H9 (cell line): ENCODE measurements around the gene CDK5R2. TPM values are rescaled to one million over a fixed set of nuclear protein-coding genes. Genes with fewer than 3 reads are reported as not detected.

ENCODE experiments used
- DNase-seq: peaks from one replicate; pipeline ENCODE4 v3.0.0-alpha.2; 2017
- H2AFZ ChIP-seq: one replicate; pipeline ENCODE4 v1.6.1; 2013; ENCODE audit warnings: mild to moderate bottlenecking, low read length, control low read depth, moderate library complexity
- H2AK5ac ChIP-seq: 2 replicates; pipeline ENCODE4 v1.6.1; 2013; ENCODE audit warnings: low read length, control low read depth, mixed read lengths; ENCODE audit not compliant: insufficient read length
- H2BK120ac ChIP-seq: one replicate; pipeline ENCODE4 v1.6.1; 2013; ENCODE audit warnings: low read depth, mild to moderate bottlenecking, low read length, control low read depth, inconsistent platforms; ENCODE audit not compliant: poor library complexity, severe bottlenecking
- H2BK12ac ChIP-seq: 2 replicates; pipeline ENCODE4 v1.6.1; 2013; ENCODE audit warnings: low read length, control low read depth, mixed read lengths, low read depth; ENCODE audit not compliant: insufficient read length
- H2BK15ac ChIP-seq: 2 replicates; pipeline ENCODE4 v1.6.1; 2013; ENCODE audit warnings: low read depth, low read length, control low read depth
- H2BK20ac ChIP-seq: one replicate; pipeline ENCODE4 v1.6.1; 2013; ENCODE audit warnings: low read depth, mild to moderate bottlenecking, low read length, control low read depth, inconsistent platforms; ENCODE audit not compliant: poor library complexity, severe bottlenecking
- H2BK5ac ChIP-seq: 2 replicates; pipeline ENCODE4 v1.6.1; 2013; ENCODE audit warnings: low read length, control low read depth, mixed read lengths; ENCODE audit not compliant: insufficient read length
- H3K14ac ChIP-seq: 2 replicates; pipeline ENCODE4 v1.6.1; 2013; ENCODE audit warnings: low read length, control low read depth; ENCODE audit not compliant: insufficient read depth
- H3K18ac ChIP-seq: 2 replicates; pipeline ENCODE4 v1.6.1; 2013; ENCODE audit warnings: low read depth, mild to moderate bottlenecking, mixed read lengths, low read length, control low read depth; ENCODE audit not compliant: insufficient read length
- H3K23ac ChIP-seq: 2 replicates; pipeline ENCODE4 v1.6.1; 2013; ENCODE audit warnings: low read length, control low read depth, mixed read lengths, low read depth; ENCODE audit not compliant: insufficient read length
- H3K23me2 ChIP-seq: 2 replicates; pipeline ENCODE4 v1.6.1; 2013; ENCODE audit warnings: low read depth, mild to moderate bottlenecking, mixed read lengths, low read length, control low read depth; ENCODE audit not compliant: insufficient read length, poor library complexity, severe bottlenecking
- H3K27ac ChIP-seq: 2 replicates; pipeline ENCODE4 v1.5.1; 2013; ENCODE audit warnings: low read length, control low read depth, mixed read lengths, low read depth; ENCODE audit not compliant: insufficient read length
- H3K27me3 ChIP-seq: 2 replicates; pipeline ENCODE4 v1.6.1; 2013; ENCODE audit warnings: low read length, control low read depth, inconsistent platforms; ENCODE audit not compliant: insufficient read depth
- H3K4ac ChIP-seq: 2 replicates; pipeline ENCODE4 v1.6.1; 2013; ENCODE audit warnings: low read depth, mild to moderate bottlenecking, control low read depth, inconsistent platforms, low read length, moderate library complexity
- H3K4me1 ChIP-seq: 2 replicates; pipeline ENCODE4 v1.6.1; 2013; ENCODE audit warnings: low read length, control low read depth, inconsistent platforms; ENCODE audit not compliant: insufficient read depth
- H3K4me2 ChIP-seq: 2 replicates; pipeline ENCODE4 v1.6.1; 2013; ENCODE audit warnings: low read length, control low read depth, mixed read lengths; ENCODE audit not compliant: insufficient read length, insufficient read depth
- H3K56ac ChIP-seq: 2 replicates; pipeline ENCODE4 v1.6.1; 2013; ENCODE audit warnings: low read depth, mild to moderate bottlenecking, mixed read lengths, low read length, control low read depth; ENCODE audit not compliant: insufficient read length
- H3K79me1 ChIP-seq: 2 replicates; pipeline ENCODE4 v1.6.1; 2013; ENCODE audit warnings: low read depth, mild to moderate bottlenecking, moderate library complexity, low read length, control low read depth, inconsistent platforms; ENCODE audit not compliant: insufficient read depth, poor library complexity, severe bottlenecking
- H3K79me2 ChIP-seq: 2 replicates; pipeline ENCODE4 v1.6.1; 2013; ENCODE audit warnings: low read length, control low read depth, inconsistent platforms; ENCODE audit not compliant: insufficient read depth
- H3K9ac ChIP-seq: 2 replicates; pipeline ENCODE4 v1.6.1; 2013; ENCODE audit warnings: low read length, control low read depth, mixed read lengths; ENCODE audit not compliant: insufficient read length; ENCODE audit errors: extremely low read depth
- H3K9me3 ChIP-seq: one replicate; pipeline ENCODE4 v1.6.1; 2013; ENCODE audit warnings: low read depth, low read length, inconsistent platforms; ENCODE audit not compliant: control insufficient read depth
- H3T11ph ChIP-seq: one replicate; pipeline ENCODE4 v1.6.1; 2013; ENCODE audit warnings: mild to moderate bottlenecking, low read length, control low read depth, inconsistent platforms
- H4K20me1 ChIP-seq: one replicate; pipeline ENCODE4 v1.6.1; 2013; ENCODE audit not compliant: control insufficient read depth, insufficient read length, insufficient read depth
- H4K5ac ChIP-seq: 2 replicates; pipeline ENCODE4 v1.6.1; 2013; ENCODE audit warnings: low read depth, mild to moderate bottlenecking, mixed read lengths, low read length, control low read depth; ENCODE audit not compliant: insufficient read length
- H4K8ac ChIP-seq: replicated peaks from 2 replicates; pipeline ENCODE4 v1.6.1; 2013; ENCODE audit warnings: low read length, control low read depth, mixed read lengths, low read depth; ENCODE audit not compliant: insufficient read length
- H4K91ac ChIP-seq: 2 replicates; pipeline ENCODE4 v1.6.1; 2013; ENCODE audit warnings: low read depth, mild to moderate bottlenecking, moderate library complexity, mixed read lengths, low read length, control low read depth; ENCODE audit not compliant: insufficient read length
- H3K27ac Mint-ChIP-seq, 3 experiments: 2 replicates in 2 of 3; 3 replicates in 1 of 3; pipeline ENCODE4 v1.8.0; 2020 to 2021; ENCODE audit warnings: mixed read lengths in 3 of 3, mild to moderate bottlenecking in 1 of 3, moderate library complexity in 1 of 3
- H3K27me3 Mint-ChIP-seq: 2 replicates; pipeline ENCODE4 v1.8.0; 2021; ENCODE audit warnings: low read depth, mild to moderate bottlenecking, moderate library complexity, mixed read lengths
- H3K36me3 Mint-ChIP-seq, 3 experiments: 2 replicates in 2 of 3; 3 replicates in 1 of 3; pipeline ENCODE4 v1.8.0; 2020 to 2021; ENCODE audit warnings: low read depth in 3 of 3, mixed read lengths in 3 of 3; ENCODE audit not compliant: insufficient read depth in 1 of 3
- H3K4me1 Mint-ChIP-seq, 2 experiments: 2 replicates each; pipeline ENCODE4 v1.8.0; 2020; ENCODE audit warnings: mixed read lengths in 2 of 2
- H3K4me3 Mint-ChIP-seq, 2 experiments: 2 replicates in 1 of 2; 3 replicates in 1 of 2; pipeline ENCODE4 v1.8.0; 2020 to 2021; ENCODE audit warnings: mild to moderate bottlenecking in 2 of 2, mixed read lengths in 2 of 2, moderate library complexity in 1 of 2
- H3K9me3 Mint-ChIP-seq, 2 experiments: 2 replicates in 1 of 2; 3 replicates in 1 of 2; pipeline ENCODE4 v1.8.0; 2020; ENCODE audit warnings: mild to moderate bottlenecking in 2 of 2, mixed read lengths in 2 of 2, moderate library complexity in 1 of 2
- WGBS: extraction: QIAGEN DNeasy Blood & Tissue Kit; methylation state at CpG from one replicate; pipeline ENCODE4 v1.1.7; 2013; ENCODE audit warnings: missing lambda C conversion rate, low lambda C conversion rate, mixed read lengths; ENCODE audit not compliant: insufficient read length; ENCODE audit errors: extremely low coverage; 5-methylcytosine and 5-hydroxymethylcytosine counted together
- total RNA-seq: library from RNA; stranded (reverse); gene quantifications from 2 replicates; pipeline ENCODE4 v1.2.1, GENCODE V29; 2021
- TF ChIP-seq, protein P1 (sequence below): fragments of 200-600 bp; sonication (generic); conservative IDR thresholded peaks from 3 replicates; pipeline ENCODE4 v1.8.0; 2021; ENCODE audit warnings: antibody characterized with exemption, mild to moderate bottlenecking

The CDK5R2 gene
- total RNA-seq, 1 experiment from 2014 or later = 0.26 TPM

DNA sequence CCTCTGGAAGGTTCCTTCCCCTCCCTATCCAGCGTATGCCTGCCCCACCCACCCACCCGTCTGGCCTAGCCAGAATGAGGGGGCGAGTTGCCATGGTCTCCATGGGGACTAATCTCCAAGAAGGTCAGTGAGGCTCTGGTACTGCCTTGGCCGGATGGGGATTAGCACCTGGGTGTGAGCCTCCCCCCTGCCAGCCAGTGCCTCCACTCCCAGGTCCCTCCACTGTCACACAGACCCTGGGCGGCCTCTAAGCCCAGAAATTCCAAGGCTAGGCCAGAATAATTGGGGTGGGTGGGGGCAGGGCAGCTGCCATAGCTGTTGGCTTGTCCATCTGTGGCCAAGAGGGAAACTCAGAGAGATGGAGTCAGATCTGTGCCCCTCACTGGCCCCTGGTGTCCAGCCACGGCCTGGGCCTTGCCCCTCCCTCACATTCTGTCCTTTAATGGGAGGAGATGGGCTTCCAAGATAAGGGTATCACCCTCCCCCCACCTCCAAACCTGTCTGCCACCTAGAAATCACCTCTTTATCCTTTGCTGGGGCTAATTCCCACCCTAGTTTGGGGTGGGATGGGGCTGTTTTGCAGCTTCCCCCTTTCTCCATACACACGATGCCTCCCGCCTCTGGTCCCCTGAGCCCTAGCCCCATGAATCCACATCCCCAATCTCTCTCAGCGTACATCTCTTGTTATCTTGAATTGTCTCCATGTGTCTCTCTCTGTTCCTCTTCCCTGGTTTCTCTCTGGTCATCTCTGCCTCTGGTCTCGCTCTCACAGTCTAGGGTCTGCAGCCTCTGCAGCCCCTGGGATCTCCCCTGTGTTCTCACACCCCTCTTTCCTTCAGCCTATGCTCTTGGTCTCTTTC, 39.8 kb downstream of the CDK5R2 start:
- Histone ChIP-seq H3T11ph (no peak overlapping the region), H3K9ac (no peak overlapping the region), H2BK5ac (no peak overlapping the region), H2BK15ac (no peak overlapping the region), H4K20me1 (no peaks in the 10 kb centered on the region), H3K4me2 (peak overlapping the region; percentile 37), H3K18ac (no peak overlapping the region), H4K8ac (no peak overlapping the region), H3K27ac (no peak overlapping the region), H2AFZ (no peak overlapping the region), H3K23me2 (peaks cover 10% of the 10 kb centered on the region), H3K4ac (no peak overlapping the region), H3K79me2 (no peaks in the 10 kb centered on the region), H2BK20ac (no peak overlapping the region), H2BK120ac (no peak overlapping the region), H3K9me3 (no peaks in the 10 kb centered on the region), H4K91ac (no peak overlapping the region), H3K27me3 (peaks cover 88% of the 10 kb centered on the region), H3K23ac (no peak overlapping the region), H2BK12ac (no peak overlapping the region), H3K4me1 (peaks cover 9% of the 10 kb centered on the region; the same call in 1 of the 2 replicates), H3K14ac (no peak overlapping the region), H2AK5ac (no peak overlapping the region), H3K79me1 (no peaks in the 10 kb centered on the region), H4K5ac (no peak overlapping the region), H3K56ac (no peak overlapping the region)
- WGBS = no CpG with 5 or more reads among the region's 10 CpGs
- Mint-ChIP-seq H3K4me3 (peak overlapping the region; percentile 1 to 21; a peak in 4 of 5 replicates), H3K27me3 (peaks cover 99% of the 10 kb centered on the region), H3K9me3 (peaks cover 0 to 10% of the 10 kb centered on the region in 2 experiments; a peak in 2 of 5 replicates), H3K4me1 (peaks cover 32 to 42% of the 10 kb centered on the region in 2 experiments), H3K27ac (no peak overlapping the region), H3K36me3 (no peaks in the 10 kb centered on the region; a peak in 1 of 7 replicates)
- TF ChIP-seq, protein P1, sequence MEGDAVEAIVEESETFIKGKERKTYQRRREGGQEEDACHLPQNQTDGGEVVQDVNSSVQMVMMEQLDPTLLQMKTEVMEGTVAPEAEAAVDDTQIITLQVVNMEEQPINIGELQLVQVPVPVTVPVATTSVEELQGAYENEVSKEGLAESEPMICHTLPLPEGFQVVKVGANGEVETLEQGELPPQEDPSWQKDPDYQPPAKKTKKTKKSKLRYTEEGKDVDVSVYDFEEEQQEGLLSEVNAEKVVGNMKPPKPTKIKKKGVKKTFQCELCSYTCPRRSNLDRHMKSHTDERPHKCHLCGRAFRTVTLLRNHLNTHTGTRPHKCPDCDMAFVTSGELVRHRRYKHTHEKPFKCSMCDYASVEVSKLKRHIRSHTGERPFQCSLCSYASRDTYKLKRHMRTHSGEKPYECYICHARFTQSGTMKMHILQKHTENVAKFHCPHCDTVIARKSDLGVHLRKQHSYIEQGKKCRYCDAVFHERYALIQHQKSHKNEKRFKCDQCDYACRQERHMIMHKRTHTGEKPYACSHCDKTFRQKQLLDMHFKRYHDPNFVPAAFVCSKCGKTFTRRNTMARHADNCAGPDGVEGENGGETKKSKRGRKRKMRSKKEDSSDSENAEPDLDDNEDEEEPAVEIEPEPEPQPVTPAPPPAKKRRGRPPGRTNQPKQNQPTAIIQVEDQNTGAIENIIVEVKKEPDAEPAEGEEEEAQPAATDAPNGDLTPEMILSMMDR = no peak
- no peak for DNase-seq
